Brain pericyte (primary cell): ENCODE data around the gene BACH1.
A peak's percentile ranks its signal among the peaks of the same experiment; 100 is the strongest.
"Not testable (repeated sequence)": the region's sequence is repeated elsewhere in the genome, so short reads cannot be mapped to it uniquely, and the experiment has no call there.

ENCODE experiments used
- DNase-seq: peaks from one replicate; pipeline ENCODE4 v3.0.0-alpha.2; 2012; ENCODE audit warnings: low read depth, low spot score

The BACH1 gene

GRCh38 chr21:29343519-29343918 lies 44.8 kb downstream of the BACH1 start:
- DNase-seq, result no peak

DNA sequence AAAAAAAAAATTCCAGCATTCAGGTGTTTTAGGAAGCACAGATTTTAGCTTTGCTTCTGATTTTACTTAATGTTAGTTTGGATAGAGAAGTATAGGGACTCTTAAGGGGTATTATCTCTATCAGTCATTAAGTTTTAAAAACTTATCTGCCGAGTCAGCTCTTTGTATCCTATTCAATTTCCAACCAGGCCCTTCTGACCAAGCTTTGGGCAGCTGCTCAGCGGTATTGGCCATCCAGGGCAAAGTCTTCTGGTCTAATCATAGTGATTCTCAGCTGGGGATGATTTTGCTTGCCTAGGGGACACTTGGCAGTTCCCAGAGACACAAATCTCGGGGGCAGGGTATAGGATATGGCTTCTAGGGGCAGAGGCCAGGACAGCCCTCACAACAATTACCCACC lies 47.6 kb downstream of the BACH1 start:
- no peak for DNase-seq

DNA sequence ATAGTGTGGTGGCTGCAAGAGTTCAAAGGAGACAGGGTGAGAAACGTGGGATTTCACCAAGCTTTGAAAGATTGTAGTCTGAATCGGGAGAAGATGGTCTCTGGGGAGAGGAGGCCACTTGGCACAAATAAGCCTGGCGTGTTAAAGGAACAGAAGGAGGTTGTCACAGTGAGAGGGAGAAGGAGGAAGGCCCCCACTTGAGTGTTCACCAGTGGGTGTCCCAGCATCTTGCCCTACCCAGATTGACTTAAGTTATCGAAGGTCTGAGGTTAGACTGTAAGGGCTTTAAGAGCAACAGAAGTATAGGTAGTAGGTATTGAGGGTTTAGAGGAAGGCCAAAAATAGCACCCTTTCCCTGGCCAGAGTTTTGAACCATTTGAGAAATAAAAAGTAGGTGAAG lies 48.0 kb downstream of the BACH1 start:
- no peak for DNase-seq

GRCh38 chr21:29347274-29347681 lies 48.6 kb downstream of the BACH1 start:
- DNase-seq, result no peak

DNA sequence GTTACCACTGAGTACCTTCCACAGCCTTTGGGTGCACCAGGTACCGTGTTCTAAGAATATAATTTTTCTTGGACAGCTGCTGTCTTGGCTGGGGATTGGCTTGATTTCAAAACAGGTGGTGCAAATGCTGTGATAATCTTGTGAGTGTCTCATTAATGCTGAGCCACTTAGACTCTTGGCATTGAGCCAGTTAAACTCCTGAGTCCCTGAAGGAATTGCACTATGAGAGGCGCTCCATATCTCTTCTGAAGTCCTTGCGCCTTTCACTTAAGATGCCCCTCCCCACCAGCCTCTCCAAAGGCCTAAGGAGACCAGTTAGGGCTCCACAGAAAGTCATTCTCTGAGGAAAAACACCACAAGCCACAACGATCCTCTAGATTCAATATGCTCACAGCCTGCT lies 51.0 kb downstream of the BACH1 start:
- DNase-seq, result no peak

- DNase-seq, result no peak
Measured at GRCh38 chr21:29350246-29350779, 51.6 kb downstream of the BACH1 start.

DNA sequence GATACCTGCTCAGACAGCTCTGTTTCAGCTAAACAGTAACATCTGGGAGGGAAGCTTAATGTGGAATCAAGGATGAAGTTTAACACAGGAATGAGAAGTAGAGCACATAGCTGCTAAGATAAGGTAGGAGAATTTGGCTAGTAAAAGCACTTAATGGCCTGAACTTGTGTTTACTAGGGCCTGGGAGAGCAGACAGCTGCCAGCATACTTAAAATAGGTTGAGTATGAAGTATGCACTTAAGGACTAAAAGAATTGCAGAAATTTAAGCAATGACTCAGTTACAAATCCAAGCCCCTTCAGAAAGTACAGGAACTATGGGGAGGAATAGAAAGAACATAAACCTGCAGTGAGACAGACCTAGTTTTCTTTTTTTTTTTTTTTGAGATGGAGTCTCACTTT lies 53.0 kb downstream of the BACH1 start:
- DNase-seq, result no peak

- not testable (repeated sequence) for DNase-seq
Measured at GRCh38 chr21:29355043-29355710, 56.5 kb downstream of the BACH1 start.

DNA sequence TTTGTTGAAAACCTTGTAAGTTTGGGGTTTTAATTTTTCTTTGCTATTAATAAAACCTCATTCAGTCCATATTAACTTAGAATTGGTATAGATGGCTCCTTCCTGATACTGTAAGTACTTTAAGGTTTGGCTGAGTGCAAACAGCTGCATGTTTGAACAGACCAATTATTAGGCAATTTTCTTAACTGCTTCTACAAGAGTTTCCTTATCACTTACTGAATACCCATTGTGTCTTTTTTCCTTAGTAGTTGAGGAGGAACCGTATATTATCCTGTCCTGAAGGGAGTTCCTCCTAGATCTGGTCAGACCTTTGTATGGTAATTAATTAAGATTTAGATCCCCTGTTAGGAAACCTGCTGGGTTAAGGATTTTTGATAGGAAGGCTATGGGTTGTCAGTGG lies 57.6 kb downstream of the BACH1 start:
- not testable (repeated sequence) for DNase-seq

GRCh38 chr21:29356810-29357209 lies 58.1 kb downstream of the BACH1 start:
- DNase-seq, result not testable (repeated sequence)

GRCh38 chr21:29359718-29360117 lies 61.0 kb downstream of the BACH1 start:
- DNase-seq, result no peak

DNA sequence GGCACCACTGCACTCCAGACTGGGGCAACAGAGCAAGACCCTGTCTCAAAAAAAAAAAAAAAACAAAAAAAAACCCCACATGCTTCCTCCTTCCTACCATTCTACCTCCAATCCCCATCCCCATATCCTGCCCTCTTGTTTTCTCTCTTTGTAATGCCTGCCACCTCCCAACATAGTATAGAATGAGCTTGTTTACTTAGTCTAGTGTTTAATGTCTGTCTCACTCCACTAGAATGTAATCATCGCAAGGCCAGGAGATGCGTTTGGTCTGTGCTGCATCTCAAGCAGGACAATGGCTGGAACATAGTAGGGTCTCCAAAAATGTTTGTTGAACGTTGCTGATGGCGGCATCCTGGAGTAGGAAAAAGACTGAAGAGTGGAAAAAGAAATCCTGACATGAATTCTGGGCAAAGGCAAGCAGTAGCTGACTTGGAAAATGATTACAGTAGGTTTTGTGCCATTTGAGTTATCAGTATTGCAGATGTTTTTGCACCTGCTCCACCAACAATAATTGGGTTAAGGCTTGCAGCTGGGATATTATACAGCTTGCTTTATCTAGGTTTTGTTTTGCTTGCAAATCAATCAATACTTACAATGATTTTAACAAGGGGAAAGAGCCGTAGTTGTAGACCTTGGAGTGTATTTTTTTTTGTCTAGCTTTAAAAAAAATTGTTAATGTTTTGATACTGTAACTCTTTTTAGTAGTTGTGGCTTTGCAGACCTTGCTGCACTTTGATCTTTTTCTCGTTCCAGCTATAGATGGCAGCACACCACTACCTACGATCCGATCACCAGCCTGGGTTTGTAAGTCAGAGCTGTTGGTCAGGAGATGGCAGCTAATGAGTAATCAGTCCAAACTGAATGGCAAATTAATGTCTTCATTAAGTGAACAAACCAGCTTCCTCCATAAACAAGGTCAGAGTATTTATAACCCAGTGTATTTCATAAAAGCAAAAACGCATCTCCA lies 62.4 kb downstream of the BACH1 start:
- no peak for DNase-seq

DNA sequence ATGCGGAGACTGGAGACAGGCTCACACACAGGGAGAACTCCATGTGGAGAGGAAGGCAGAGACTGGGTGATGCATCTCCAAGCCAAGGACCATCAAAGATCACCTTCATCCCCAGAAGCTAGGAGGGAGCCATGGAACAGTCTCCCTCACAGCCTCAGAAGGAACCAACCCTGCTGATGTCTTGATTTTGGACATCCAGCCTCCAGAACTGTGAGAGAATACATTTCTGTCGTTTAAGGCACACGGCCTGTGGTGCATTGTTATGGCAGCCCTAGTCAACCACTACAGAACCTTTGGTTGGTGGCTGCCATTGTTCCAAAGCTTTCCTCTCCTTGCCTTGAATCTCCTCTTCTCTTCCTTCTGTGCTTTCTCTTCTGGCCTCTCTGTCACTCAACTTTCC lies 64.0 kb downstream of the BACH1 start:
- DNase-seq, result no peak

GRCh38 chr21:29365661-29366265 lies 67.0 kb downstream of the BACH1 start:
- no peak for DNase-seq

GRCh38 chr21:29366532-29366931 lies 67.8 kb downstream of the BACH1 start:
- DNase-seq, result no peak

DNA sequence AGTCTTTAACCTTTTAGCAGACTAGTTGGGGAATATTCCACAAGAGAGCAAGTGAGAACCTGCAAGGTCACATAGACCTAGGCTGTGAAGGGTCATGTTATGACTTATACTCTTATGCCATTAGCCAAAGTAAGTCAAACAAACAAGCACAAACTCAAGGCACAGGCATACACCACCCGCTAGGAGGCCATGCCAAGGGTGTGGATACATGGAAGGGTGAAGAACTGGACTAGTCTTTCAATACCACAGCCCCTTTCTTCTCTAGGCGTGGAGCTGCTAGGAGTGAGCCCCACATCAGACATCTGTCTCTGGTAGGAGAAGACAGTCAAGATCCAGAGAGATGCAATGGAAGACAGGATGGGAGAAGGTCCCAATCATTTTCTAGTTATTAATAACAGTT lies 68.6 kb downstream of the BACH1 start:
- no peak for DNase-seq

GRCh38 chr21:29368906-29369305 lies 70.2 kb downstream of the BACH1 start:
- no peak for DNase-seq

GRCh38 chr21:29371464-29371863 lies 72.7 kb downstream of the BACH1 start:
- DNase-seq, result no peak

GRCh38 chr21:29372063-29372802 lies 73.5 kb downstream of the BACH1 start:
- DNase-seq, result peak; percentile 37

DNA sequence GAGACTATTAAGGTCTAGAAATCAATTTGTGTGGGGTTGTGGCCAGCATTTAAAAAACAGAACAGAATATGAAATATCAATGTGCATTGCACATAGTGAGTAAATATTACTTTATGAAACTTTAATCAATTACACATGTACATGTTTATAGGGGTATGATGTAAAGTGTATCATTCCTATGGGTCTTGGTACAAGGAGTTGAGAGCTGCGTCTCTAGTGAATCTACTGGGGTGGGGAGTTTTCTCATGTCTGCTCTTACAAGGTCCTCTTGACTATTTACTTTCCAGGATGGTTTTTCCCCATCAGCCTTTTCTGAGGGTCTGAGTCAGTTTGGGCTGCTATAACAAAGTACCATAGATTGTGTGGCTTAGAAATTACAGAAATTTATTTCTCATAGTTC lies 75.8 kb downstream of the BACH1 start:
- DNase-seq, result no peak

DNA sequence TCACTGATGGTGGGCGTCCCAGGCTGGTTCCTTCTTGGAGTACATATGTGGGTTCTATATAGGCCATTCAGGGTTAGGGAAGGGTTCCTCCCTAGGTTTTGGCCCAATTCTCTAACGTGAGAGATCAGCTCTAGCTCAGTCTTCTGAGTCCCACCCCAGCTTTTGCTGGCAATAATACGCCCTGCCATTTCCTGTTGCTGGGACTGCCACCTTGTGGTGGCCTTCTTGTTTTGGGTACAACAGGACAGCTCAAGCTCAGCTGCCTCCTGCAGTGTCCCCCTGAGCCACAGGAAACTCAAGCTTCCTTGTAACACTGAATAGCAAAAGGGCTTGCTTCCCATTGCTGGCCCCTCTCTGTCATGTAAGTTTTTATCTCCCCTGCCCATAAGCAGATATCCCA lies 77.8 kb downstream of the BACH1 start:
- DNase-seq, result no peak

- no peak for DNase-seq
Measured at GRCh38 chr21:29377266-29377665, 78.5 kb downstream of the BACH1 start.
